ENCODE measurements around the gene PPP6R2.

PPP6R2 gene

DNA sequence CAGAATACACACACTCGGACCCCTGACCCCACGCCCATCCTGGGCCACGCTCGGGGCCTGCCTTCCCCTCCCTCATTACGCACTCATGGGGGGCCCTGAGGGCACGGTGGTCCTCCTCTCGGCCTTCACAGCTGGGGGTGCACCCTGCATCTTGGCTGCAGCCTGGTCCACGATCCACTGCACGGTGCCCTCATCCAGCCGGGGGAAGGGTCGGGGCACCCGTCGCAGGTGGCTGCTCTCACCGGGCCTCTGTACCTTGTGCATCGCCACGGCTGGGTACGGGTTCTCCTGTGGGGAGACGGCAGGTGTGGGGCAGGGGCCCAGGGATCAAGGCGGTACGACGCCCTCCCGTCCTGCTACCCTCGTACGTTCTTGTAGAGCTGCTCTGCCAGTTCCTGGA lies 121.3 kb downstream of the PPP6R2 start:
- DNase-seq (ENCODE audit: low read depth in 1 of 2, low spot score in 1 of 2), result no peak

DNA sequence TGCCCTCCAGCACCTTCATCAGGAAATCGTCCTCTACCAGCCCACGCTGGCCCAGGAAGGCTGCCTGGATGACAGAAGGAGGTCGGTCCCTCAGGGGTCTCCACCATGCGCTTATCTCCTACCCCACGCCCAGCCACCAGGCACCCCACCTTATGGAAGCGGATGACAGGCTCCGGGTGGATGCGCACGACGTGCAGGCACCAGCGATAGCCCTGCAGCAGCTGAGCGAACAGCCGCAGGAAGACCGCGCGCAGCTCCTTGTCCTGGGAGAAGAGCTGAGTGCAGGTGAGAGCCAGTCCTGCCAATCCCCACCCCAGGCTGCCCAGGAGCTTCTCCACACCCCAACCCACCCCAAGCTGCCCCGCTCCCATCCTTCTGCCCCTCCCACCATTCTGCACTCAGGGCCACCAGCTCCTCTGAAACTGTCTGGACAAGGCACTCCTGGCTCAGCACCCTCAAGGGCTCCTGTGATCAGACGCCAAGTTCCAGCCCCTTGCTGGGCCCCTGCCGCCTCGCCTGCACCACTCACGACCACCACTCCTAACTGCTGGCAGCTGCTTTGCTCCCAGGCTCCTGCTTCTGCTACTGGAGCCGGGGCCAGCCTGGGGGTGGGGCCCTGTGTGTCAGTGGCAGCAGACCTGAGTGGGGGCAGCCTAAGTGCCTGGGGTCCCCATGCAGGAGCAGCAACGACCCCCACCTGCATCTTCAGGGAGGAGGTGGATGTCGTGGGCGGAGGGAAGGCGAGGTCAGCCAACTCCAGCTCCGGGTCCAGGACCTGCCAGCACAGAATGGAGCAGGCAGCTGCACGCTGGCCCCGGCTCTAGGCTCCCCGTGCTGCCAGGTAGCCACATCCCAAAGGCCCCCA lies 122.2 kb downstream of the PPP6R2 start:
- DNase-seq (ENCODE audit: low read depth in 1 of 2, low spot score in 1 of 2), result no peak

DNA sequence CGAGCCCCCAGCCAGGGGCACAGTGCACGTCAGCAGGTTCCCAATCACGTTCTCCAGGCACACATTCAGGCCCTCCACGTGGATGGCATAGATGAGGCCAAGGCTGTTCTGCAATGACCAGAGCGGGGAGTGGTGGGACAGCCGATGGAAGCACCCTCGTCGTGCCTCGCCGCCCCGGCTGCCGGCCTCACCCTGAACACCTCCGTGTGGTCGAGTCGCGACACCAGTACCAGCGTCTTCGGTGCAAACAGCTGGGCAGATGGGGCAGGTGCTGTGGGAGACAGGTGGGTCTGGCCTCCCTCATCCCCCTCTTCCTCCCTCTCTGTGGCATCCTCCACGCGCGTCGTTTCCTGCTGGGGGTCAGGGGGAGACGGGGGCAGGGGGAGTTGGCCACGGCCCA lies 124.2 kb downstream of the PPP6R2 start:
- DNase-seq (ENCODE audit: low read depth in 1 of 2, low spot score in 1 of 2), result no peak

DNA sequence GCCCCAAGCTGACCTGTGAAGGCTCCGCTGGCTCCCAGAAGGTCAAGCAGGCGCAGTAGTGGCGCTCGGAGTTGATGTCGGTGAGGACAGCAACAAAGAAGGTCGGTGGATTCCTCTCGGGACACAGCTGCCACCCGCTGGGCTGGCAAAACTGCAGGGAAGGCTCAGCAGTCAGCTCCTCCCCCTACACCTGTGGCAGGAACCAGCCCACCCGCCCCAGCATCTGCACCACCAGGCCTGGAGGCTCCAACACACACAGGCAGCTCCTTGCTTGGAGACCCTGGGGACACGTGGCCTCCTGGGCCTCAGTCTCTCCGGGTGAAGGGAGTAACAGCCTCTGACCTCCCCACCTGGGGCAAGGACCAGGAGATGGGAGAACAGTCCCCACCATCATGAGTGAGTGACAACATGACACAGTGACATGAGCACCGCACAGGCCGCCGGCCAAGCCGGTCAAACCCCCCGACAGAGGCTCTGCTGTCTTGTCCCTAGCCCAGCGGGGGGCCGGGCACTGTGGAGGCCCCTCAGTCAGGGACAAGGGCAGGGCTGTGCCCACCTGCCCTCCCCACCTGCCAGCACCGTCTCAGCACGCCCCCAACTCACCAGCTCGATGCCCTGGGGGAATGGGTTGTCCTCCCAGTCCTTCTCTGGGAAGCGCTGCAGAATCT lies 124.8 kb downstream of the PPP6R2 start:
- no peak for DNase-seq (ENCODE audit: low read depth in 1 of 2, low spot score in 1 of 2)

DNA sequence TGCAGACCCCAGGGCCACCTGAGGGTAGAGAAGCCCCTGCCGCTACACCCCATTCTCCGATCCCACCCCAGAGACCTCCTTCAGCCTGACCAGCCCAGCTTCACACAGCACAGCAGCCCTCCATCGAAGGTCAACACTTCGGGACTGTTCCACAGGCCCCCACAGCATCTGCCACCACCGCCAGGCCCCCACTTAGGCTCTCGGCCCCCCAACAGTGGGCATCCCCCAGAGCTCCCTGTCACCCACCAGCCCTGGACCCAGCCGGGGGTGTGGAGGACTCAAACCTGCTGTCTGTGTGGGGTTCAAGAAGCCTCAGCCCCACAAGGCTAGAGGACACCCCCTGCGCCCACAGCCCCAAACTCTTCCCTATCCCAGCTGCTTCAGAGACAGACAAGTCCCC lies 125.5 kb downstream of the PPP6R2 start:
- no peak for DNase-seq (ENCODE audit: low read depth in 1 of 2, low spot score in 1 of 2)

DNA sequence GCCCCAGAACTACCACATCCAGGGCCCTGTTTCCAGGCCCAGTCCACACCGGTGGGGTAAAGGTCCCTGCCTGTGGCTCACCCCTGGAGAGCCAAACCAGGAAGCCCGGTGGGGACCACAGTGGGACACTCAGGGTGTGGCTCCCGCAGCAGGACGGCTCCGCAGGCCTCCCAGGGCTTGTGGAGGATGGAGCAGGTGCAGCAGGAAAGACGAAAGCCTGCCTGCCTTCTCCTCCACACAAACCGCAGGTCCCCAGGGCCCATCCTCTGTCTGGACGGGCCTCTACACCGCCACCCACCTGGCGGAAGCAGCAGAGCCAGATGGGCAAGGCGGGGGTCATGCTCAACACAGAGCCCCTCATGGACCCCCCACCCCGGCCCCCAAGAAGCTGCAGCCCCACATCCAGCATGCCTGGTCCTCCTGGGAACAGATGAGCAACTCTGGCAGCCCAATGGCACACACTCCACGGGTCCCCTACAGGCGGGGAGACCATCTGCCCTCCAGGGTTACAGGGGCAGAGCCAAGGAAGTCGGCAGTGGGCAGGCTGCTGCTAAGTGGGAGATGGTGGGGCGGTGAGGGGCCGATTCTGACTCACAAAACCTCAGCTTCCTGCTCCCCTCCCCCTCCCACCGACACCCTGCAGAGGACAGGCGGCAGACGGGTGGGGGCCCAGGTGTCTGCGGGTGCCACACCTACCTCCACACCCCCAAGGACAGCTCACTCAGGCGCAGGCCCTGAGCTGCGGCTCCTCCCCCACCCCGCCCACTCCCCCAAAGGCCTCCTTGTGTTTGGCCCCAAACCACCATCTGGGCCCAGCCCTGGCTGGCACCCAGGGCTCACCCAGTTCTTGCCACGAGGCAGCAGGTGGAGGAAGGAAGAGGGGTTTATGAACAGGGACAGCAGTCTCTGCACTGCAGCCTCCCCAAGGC lies 126.5 kb downstream of the PPP6R2 start:
- peak; percentile 91 to 96 for DNase-seq (ENCODE audit: low read depth in 1 of 2, low spot score in 1 of 2)

DNA sequence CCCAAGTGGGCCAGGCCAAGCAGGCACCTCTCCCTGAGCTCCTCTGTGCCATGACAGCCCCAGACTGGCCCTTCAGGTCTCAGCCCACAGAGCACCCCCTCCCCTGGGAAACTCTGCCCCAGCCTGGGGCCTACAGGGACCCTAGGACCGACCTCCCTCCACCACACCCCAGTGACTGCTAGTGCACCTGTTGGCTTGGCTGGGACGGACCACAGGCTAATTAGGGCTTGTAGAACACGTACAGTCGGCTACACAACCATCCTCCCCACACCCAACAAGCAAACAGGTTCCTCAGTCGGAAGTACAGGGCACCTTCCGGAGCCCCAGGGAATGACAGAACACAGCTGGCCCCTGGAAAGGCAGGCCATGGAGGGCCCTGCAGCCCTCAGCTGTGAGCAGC lies 127.4 kb downstream of the PPP6R2 start:
- DNase-seq (ENCODE audit: low read depth in 1 of 2, low spot score in 1 of 2), result no peak

DNA sequence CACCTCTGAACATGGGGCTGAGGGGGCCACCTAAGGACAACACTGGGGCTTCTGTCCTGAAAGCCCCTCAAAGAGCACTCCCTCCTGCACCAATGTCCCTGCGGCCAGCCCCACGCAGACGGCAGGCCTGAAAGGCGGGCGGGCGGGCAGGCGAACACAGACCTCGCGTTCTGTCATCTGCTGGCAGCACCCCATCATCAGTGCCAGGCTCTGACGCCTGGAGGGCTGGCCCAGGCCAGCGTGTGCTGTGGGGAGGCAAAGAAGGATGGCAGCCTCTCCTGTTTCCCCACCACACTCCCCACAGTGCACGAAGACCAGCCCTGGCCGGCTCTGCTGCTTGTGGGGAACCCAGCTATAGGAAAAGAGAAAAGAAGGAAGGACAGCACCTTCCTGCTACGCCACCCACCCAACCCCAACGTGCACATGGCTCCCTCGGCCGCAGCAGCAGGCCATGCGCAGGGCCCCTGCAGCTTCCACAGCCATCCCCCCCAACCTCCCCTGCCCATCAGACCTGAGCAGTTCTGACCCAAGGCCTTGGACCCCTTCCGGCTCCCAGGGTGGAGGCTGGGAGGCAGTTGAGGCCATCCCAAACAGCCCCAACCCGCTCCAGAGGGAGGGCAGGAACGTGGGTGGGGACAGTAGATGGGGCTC lies 128.2 kb downstream of the PPP6R2 start:
- no peak for DNase-seq (ENCODE audit: low read depth in 1 of 2, low spot score in 1 of 2)

GRCh38 chr22:50471962-50472361 lies 128.8 kb downstream of the PPP6R2 start:
- no peak for DNase-seq (ENCODE audit: low read depth in 1 of 2, low spot score in 1 of 2)

DNA sequence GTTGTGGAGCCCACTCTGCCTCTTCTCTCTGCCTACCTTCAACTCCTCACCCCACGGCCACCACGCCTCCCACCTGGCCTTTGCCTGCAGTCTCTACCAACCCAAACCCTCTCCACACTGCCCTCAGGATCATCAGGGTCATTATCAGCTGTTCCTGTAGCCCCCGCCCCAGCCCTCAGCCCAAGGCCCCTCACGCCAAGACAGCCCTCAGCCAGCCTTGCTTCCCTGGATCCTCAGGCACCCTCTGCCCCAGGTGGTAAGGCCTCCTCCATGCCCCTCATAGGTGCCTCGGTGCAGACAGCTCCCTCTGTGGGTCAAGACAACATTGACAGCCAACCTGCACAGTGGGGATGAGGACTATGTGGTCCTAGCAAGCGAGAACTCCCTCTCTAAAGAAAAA lies 130.0 kb downstream of the PPP6R2 start:
- no peak for DNase-seq (ENCODE audit: low read depth in 1 of 2, low spot score in 1 of 2)

DNA sequence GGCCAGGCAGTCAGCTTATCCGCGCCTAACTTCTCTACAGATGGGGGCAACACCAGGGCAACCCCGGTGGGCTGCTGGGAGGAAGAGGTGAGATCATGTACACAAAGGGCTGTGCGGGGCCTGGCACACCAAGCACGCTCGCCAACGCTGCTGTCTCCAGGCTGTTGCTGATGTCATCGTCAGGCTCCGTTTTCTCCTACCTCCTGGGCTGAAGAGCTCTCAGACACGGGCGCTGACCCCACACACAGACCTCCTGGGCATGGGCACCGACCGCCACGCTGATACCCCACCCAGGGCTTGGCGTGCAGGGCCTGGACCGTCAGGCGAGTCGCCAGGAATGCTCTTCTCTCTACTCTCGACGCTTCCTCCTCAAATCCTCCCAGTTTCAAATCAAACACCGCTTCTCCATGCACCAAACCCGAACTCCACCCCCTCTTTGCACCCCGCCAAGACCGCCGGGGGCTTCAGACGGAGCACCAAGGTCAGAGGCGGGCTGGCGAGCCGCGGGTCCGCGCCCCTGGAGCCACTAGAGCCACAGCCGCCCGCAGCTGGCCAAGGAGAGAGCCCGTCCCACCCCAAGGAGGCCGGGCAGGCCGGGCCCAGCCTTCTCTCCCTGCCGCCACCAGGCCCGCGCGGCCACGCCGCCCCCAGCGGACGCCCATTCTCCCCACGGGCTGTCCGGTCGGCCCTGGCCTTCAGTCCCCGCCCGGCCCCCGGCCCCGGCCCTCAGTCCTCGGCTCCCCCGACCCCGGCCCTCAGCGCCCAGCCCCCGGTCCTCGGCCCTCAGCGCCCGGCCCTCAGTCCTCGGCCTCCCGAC lies 130.9 kb downstream of the PPP6R2 start:
- DNase-seq (ENCODE audit: low read depth in 1 of 2, low spot score in 1 of 2), result no peak

DNA sequence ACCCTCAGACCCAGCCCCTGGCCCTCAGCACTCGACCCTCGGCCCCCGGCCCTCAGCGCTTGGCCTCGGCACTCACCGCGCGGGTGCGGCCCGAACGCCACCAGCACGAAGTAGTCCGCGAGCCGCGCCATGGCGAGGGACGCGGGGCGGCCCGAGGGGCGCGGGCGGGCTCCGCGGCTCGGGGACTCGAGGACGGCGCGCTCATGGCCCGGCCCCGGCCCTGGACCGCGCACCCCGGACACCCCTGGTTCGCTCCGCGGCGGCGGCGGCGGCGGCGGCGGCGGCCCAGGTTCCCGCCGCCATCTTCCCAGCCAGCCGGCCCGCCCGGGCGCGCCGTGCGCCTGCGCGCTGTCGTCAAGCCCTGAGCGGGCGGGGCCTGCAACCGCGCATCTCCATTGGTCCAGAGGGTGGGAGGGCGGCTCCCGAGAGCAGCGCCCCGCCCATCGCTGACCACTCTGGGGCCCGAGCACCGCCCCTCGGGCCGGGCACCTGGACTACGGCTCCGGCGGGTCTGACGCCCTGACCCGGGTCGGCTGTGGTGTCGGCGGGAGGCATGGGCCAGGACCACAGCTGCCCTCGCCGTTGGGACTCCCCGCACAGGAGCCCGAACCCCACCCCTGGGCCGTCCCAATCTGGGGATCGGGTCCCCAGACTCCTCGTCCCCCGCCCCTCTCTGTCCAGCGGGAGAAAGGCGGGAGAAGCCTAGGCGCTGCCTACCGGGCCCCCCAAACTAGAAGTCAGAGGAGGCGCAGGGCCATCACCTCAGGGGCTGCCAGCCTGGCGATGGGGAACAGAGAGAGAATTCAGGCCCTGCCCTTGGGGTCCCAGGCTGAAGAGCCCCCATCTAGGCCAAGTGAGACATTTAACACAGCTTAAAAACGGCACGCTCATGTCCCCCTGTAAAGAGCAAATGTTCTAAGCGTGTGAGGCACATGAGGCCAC lies 131.9 kb downstream of the PPP6R2 start, which contains the start of gene SBF1:
SBF1 (minus strand) TSS at position 326 of the 942 bp plus-strand sequence; CDS start at position 131, 195 bp downstream.
- DNase-seq (ENCODE audit: low read depth in 1 of 2, low spot score in 1 of 2), result peak; percentile 78 to 87

GRCh38 chr22:50475652-50476002 lies 132.5 kb downstream of the PPP6R2 start:
- DNase-seq (ENCODE audit: low read depth in 1 of 2, low spot score in 1 of 2), result no peak

- DNase-seq (ENCODE audit: low read depth in 1 of 2, low spot score in 1 of 2), result no peak
Measured at GRCh38 chr22:50476868-50477267, 133.7 kb downstream of the PPP6R2 start.

GRCh38 chr22:50477923-50478322 lies 134.8 kb downstream of the PPP6R2 start:
- no peak for DNase-seq (ENCODE audit: low read depth in 1 of 2, low spot score in 1 of 2)

DNA sequence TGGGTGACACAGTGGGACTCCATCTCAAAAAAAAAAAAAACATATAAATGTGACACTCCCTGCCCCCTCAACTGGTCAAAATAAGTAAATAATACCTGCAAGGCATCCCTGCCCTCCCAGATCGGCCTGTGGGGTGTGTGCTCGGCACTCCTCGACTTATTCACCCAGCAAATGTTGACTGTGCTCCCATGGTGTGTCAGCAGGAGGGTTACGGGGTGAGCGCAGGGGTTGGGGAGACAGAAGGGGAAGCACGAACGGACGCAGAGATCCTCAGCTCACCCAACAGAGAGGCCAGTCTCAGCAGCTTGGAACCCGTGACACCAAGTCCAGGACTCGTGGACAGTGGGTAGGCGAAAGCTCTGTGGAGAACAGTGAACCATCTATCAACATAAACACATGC lies 136.6 kb downstream of the PPP6R2 start:
- DNase-seq (ENCODE audit: low read depth in 1 of 2, low spot score in 1 of 2), result no peak

DNA sequence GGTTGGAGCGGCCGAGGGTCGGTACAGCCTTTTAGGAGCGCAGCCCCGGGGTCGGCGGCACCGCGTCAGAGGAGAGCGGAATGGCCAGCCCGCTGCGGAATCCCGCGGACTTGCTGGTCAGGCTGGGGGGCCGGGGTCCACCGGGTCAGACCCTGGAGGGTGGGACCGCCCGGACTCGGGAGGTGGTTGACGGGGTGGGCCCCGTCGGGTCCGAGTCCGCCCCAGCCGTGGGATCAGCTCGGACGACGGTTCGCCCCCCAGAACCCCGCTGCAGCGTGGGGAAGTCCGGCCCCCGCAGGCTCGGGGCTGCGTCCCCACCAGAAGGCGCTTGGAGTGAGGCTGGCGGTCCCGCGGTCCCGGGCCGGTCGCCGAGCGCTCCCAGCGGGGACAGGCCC lies 137.9 kb downstream of the PPP6R2 start:
- no peak for DNase-seq (ENCODE audit: low read depth in 1 of 2, low spot score in 1 of 2)

DNA sequence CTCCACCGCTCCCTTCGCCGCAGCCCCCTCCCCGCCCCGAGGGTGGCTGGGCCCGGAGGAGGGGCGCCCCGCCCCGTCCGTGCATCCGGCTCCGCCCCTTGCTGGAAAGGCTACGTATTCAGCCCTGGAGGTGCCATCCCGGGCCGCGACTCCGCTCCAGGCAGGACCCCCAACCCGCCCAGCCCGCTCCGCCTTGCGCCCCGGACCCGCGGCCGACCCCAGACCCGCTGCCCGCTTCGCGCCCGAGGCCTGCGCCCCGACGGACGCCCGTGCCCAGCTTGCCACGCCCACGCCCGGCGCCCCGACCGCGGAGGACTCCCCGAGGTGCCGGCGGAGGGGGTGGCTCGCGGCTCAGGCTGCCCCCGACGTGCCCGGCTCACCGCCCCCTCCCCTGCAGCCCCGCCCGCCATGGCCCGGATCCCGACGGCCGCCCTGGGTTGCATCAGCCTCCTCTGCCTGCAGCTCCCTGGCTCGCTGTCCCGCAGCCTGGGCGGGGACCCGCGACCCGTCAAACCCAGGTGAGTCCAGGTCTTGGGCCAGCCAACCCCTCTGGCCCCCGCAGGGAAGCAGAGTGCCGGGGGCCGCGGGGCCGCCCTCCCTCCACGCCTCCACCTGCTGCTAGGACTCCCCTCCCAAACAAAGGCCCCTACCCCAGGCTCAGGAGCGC lies 138.4 kb downstream of the PPP6R2 start, which contains the start of gene ADM2:
ADM2 (plus strand) TSS at position 104 of the 667 bp plus-strand sequence; CDS start at position 409, 305 bp downstream.
- DNase-seq (ENCODE audit: low read depth in 1 of 2, low spot score in 1 of 2), result peak; percentile 31 to 49
